Mononuclear cell (primary cell): Measurements from ENCODE around the gene METTL25. TPM values are rescaled to one million over a fixed set of nuclear protein-coding genes. Genes with fewer than 3 reads are reported as not detected.

ENCODE experiments used
- H3K27me3 ChIP-seq: 2 replicates; pipeline ENCODE4 v1.6.0; 2011; ENCODE audit warnings: low read length, control low read depth; ENCODE audit not compliant: insufficient read depth
- H3K4me1 ChIP-seq: 2 replicates; pipeline ENCODE4 v1.5.1; 2011; ENCODE audit warnings: mild to moderate bottlenecking, low read length, control low read depth; ENCODE audit not compliant: insufficient read depth
- H3K4me3 ChIP-seq: 2 replicates; pipeline ENCODE4 v1.5.1; 2011; ENCODE audit warnings: mild to moderate bottlenecking, low read length, moderate library complexity
- H3K9me3 ChIP-seq: 2 replicates; pipeline ENCODE4 v1.5.1; 2011; ENCODE audit warnings: low read depth, mild to moderate bottlenecking, control low read depth, low read length
- total RNA-seq: library from RNA; depleted of rRNA; stranded (reverse); fragments of >200 nt; gene quantifications from one replicate; pipeline ENCODE4 v1.2.3, GENCODE V29; 2012

Gene METTL25
- total RNA-seq, 1 donor, result 45.8 TPM

GRCh38 chr12:82363990-82364389 is 5.7 kb downstream of the METTL25 start:
- Histone ChIP-seq H3K4me3 (no peak overlapping the region), H3K9me3 (no peaks in the 10 kb centered on the region)

DNA sequence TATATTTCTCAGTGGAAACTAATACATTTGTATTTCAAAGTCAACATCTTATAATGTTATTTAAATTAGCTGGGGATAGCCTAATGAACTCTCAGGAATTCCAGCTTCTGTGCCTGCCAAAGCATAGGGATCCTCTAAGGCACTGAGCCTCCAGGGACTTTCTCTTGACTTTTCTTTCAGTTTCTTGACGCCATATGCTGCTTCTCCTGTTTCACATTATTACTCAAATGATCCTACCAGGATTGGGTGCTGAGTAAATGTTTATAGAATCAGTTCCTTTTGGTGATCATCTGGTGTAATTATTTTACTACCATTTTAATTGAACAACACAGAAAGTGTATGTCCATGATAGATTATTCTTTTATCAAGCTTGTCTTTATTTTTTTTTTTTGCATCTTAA is 7.9 kb downstream of the METTL25 start:
- H3K4me3 ChIP-seq, result no peak overlapping the region
- H3K9me3 ChIP-seq, result no peaks in the 10 kb centered on the region
- no peaks in the 10 kb centered on the region for H3K27me3 ChIP-seq
- no peaks in the 10 kb centered on the region for H3K4me1 ChIP-seq

More at GRCh38 chr12:82363990-82364389, 5.7 kb downstream of the METTL25 start:
- Histone ChIP-seq H3K27me3 (no peaks in the 10 kb centered on the region), H3K4me1 (peaks cover 7% of the 10 kb centered on the region)

- Histone ChIP-seq H3K9me3 (no peaks in the 10 kb centered on the region), H3K27me3 (no peaks in the 10 kb centered on the region), H3K4me1 (no peaks in the 10 kb centered on the region), H3K4me3 (no peak overlapping the region)
These were observed 16.9 kb downstream of the METTL25 start for GRCh38 chr12:82375201-82375600.

DNA sequence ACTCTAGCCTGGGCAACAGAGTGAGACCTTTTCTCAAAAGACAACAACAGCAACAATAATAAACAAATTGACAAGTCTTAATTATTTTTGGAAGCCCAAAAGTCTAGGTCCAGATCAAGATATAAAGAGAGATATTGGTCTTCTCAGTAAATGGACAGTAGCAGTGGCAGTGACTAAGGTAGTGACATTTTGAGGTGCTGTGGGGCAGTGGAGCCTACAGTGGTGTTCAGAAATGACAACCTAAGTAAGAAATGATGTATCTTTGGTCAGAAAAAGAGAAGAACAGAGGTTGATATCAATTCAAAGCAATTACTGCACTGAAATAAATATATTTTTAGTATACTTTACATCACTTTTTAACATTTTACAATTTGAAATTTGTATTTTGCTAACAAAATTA is 20.7 kb downstream of the METTL25 start:
- H3K4me1 ChIP-seq, result no peaks in the 10 kb centered on the region
- H3K27me3 ChIP-seq, result no peaks in the 10 kb centered on the region
- H3K9me3 ChIP-seq, result no peaks in the 10 kb centered on the region
- no peak overlapping the region for H3K4me3 ChIP-seq

- H3K9me3 ChIP-seq, result no peaks in the 10 kb centered on the region
These were observed 25.7 kb downstream of the METTL25 start for GRCh38 chr12:82383930-82384552.

GRCh38 chr12:82398879-82399278 is 40.5 kb downstream of the METTL25 start:
- no peak overlapping the region for H3K4me3 ChIP-seq
- no peaks in the 10 kb centered on the region for H3K27me3 ChIP-seq
- H3K9me3 ChIP-seq, result no peaks in the 10 kb centered on the region
- no peaks in the 10 kb centered on the region for H3K4me1 ChIP-seq

More at GRCh38 chr12:82383930-82384552, 25.7 kb downstream of the METTL25 start:
- Histone ChIP-seq H3K4me1 (no peaks in the 10 kb centered on the region), H3K4me3 (no peak overlapping the region), H3K27me3 (no peaks in the 10 kb centered on the region)

DNA sequence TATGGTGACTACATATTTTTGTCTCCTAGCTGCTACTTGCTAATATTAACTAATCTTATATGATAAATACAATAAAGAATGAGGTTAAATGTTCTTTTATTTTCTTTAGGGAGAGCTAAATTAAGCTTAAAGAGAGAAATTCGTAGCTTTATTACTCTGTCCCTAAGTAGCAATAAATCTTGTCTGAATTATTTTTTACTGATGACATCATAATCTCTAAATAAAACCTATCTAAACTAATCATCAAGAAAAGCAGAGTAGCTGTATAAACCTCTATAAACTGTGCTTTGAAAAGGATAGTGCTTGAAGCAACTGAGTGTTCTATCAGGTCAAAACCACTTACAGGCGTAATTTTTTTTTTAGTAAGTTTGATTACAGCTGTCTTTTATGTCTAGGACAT is 42.5 kb downstream of the METTL25 start:
- Histone ChIP-seq H3K4me3 (no peak overlapping the region), H3K27me3 (no peaks in the 10 kb centered on the region), H3K4me1 (no peaks in the 10 kb centered on the region), H3K9me3 (no peaks in the 10 kb centered on the region)

DNA sequence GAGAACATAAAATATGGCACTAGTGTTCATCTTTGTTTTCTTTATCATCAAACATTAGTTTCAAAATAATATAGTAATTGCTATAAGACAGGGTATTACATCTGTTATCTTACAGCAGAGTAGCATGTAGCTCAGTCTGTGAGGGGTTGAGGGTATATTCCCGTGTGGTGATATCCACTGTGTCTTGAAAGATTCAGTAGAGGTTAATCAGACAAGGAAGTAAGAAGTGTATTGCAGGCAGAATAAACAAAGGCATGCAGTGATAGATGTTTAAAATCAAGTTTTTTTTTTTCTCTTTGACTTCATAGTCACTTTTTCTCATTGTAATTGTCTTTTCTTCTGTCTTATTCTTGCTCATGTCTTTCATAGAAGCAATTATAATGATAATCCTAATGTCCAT is 48.3 kb downstream of the METTL25 start:
- no peaks in the 10 kb centered on the region for H3K27me3 ChIP-seq
- H3K4me3 ChIP-seq, result no peak overlapping the region
- no peaks in the 10 kb centered on the region for H3K4me1 ChIP-seq
- no peaks in the 10 kb centered on the region for H3K9me3 ChIP-seq

- no peaks in the 10 kb centered on the region for H3K9me3 ChIP-seq
- H3K27me3 ChIP-seq, result no peaks in the 10 kb centered on the region
- H3K4me1 ChIP-seq, result no peaks in the 10 kb centered on the region
- H3K4me3 ChIP-seq, result no peak overlapping the region
These were observed 49.2 kb downstream of the METTL25 start for GRCh38 chr12:82407481-82407880.

DNA sequence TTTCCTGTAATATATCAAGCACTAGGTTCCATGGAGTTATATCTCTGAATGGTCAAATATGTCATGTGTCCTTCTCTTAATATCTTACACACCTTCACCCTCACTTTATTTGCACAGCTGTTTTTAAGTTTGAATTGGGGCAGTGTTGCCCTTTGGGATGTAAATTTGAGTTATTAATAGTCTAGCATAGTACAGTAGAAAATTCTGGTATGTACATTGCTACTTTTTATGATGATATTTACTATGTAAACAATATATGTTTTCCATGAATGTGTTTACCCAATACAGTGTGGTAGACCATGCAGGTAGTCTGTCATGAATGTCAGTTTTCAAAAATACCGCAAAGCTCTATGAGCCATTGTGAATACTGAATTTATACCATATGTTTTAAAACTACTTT is 50.5 kb downstream of the METTL25 start:
- no peak overlapping the region for H3K4me3 ChIP-seq
- H3K27me3 ChIP-seq, result no peaks in the 10 kb centered on the region
- no peaks in the 10 kb centered on the region for H3K9me3 ChIP-seq
- H3K4me1 ChIP-seq, result no peaks in the 10 kb centered on the region

DNA sequence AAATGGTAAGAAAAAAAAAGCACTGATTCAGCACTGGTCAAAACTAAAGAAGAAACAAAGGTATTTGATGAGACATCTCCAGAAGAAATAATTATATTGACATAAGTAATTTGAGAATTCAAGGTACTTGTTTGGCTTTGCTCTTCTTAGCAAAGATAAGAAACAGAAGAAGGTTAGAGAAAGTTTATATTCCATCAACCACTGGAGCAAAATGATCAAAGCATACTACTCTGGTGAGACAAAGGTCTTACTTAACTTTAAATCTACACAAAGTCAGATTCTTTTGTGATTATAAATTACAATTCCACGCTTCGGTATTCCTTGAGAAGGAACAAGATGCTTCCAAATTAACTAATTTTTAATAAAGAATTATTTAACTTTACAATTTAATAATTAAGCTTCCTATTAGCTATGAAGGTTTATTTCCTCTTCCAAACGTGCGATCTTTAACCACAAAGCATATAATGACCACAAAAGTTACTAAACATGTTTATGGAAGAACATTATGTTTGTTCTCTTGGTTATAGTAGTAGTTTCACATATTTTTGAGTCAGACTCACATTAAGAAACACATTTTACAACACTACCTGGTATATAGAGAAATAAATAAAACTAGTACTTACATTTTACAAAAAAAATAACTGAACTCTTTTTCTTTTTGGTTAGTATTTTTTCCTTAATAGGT is 53.4 kb downstream of the METTL25 start:
- Histone ChIP-seq H3K4me3 (no peak overlapping the region), H3K27me3 (no peaks in the 10 kb centered on the region), H3K4me1 (no peaks in the 10 kb centered on the region)

GRCh38 chr12:82412246-82412645 is 53.9 kb downstream of the METTL25 start:
- H3K4me3 ChIP-seq, result no peak overlapping the region
- H3K9me3 ChIP-seq, result no peaks in the 10 kb centered on the region
- no peaks in the 10 kb centered on the region for H3K4me1 ChIP-seq
- H3K27me3 ChIP-seq, result no peaks in the 10 kb centered on the region

More for the DNA sequence above, 53.4 kb downstream of the METTL25 start:
- H3K9me3 ChIP-seq, result no peaks in the 10 kb centered on the region

DNA sequence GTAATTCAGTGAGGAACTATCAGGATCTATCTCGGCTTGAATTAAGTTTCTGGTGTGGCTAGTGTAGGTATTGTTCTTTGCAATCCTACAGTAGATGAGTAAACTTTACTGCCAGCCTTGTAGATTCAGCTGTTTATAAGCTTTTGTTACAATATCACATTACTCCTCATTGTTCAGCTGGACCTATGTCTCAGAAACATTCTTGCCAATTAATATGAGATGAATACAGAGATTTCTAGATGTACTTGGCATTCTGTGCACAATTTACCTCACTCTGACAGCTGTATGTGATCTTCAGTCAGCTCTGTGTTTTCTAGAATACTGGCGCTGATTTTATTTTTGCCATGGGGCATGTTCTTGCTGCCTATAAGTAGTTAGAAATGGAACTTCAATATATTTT is 55.7 kb downstream of the METTL25 start:
- no peak overlapping the region for H3K4me3 ChIP-seq
- H3K4me1 ChIP-seq, result no peaks in the 10 kb centered on the region
- no peaks in the 10 kb centered on the region for H3K9me3 ChIP-seq
- H3K27me3 ChIP-seq, result no peaks in the 10 kb centered on the region

DNA sequence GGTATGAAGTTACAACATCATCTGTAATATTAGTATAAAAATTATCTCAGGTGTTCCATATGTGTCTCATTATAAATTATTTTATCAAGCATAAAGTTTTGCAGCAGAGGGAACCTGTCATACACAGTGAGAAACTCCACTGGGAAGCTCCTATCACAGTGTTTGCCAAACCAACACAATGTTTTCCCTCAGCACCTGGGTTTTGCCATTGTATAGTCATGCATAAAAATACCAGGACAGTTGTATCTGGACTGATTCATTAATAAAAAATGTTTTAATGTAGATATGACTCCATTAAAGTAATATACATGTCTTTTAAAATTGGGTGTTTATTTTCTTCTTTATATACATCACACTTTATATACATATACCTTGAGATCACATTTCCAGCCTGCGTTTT is 56.6 kb downstream of the METTL25 start:
- H3K27me3 ChIP-seq, result no peaks in the 10 kb centered on the region
- H3K4me3 ChIP-seq, result no peak overlapping the region
- no peaks in the 10 kb centered on the region for H3K9me3 ChIP-seq
- H3K4me1 ChIP-seq, result no peaks in the 10 kb centered on the region

DNA sequence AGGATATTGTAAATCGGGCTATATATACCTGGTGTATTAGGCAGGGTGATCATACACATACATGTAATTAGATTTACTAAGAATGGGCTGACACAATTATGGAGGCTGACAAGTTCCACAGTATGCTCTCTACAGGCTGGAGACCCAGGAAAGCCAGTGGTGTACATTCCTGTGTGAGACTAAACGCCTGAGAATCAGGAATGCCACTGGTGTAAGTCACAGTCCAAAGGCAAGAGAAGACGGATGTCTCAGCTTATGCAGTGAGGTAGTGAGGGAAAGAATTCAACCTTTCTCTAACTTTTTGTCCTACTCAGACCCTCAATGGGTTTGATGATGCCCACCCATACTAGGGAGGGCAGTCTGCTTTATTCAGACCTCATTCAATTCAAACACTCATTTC is 57.1 kb downstream of the METTL25 start:
- H3K27me3 ChIP-seq, result no peaks in the 10 kb centered on the region
- H3K4me3 ChIP-seq, result no peak overlapping the region
- H3K9me3 ChIP-seq, result no peaks in the 10 kb centered on the region
- H3K4me1 ChIP-seq, result no peaks in the 10 kb centered on the region

DNA sequence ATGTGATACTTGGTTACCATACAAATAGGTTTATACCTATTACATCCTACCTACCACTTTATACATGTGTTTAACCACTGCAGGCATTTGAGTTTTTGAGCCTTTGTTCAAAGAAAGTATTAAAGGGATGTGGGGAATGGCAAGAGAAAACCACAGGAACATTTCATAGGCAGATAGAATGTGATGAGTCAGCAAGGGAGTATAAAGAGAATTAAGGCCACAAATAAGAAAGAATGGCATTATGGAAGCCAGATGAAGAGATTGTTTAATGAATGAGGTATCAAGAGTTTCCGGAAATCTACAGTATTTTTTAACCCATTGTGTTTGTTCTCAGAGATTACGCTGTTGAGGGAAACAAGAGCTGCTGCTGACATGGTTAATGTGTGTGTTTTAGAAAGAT is 66.9 kb downstream of the METTL25 start:
- no peaks in the 10 kb centered on the region for H3K4me1 ChIP-seq
- no peaks in the 10 kb centered on the region for H3K9me3 ChIP-seq
- no peaks in the 10 kb centered on the region for H3K27me3 ChIP-seq
- no peak overlapping the region for H3K4me3 ChIP-seq
